Measurements from ENCODE around the gene EDRF1. TPM values are rescaled to one million over a fixed set of nuclear protein-coding genes. Genes with fewer than 3 reads are reported as not detected.

The EDRF1 gene, protein sequence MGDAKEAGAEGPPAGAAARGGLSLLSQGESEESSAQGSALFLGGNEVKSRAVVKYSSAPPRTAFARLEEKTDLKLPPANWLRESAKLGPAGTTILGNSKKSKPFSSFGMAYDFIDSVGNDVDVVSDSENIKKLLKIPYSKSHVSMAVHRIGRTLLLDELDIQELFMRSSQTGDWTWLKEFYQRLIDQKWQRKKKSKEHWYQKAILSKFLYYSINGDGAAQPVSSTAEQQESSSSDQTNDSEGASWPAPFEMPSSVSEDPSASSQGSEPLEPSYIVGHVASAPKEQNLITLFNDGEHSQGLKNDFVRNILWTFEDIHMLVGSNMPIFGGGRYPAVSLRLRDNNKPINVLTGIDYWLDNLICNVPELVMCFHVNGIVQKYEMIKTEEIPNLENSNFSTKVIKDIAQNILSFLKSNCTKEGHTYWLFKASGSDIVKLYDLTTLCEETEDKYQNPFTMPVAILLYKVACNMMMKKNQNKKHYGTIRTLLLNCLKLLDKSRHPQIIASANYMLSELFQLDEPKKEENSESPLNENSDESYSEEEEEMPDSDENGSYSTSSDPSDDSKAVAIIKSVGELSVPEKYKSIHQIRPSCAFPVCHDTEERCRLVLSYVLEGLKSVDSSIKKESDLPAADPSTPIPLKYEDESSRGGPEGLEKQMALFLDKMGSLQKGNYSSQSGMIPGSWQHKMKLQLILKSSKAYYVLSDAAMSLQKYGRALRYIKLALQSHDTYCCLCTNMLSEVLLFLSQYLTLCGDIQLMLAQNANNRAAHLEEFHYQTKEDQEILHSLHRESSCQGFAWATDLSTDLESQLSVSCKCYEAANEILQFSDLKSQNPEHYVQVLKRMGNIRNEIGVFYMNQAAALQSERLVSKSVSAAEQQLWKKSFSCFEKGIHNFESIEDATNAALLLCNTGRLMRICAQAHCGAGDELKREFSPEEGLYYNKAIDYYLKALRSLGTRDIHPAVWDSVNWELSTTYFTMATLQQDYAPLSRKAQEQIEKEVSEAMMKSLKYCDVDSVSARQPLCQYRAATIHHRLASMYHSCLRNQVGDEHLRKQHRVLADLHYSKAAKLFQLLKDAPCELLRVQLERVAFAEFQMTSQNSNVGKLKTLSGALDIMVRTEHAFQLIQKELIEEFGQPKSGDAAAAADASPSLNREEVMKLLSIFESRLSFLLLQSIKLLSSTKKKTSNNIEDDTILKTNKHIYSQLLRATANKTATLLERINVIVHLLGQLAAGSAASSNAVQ
- total RNA-seq (2014; rRNA removed; shearing (Covaris generic)) = 34.1 and 38.1 TPM in 2 replicates

GRCh38 chr10:125719173-125720001 is at the start of gene EDRF1:
EDRF1 (plus strand) TSS chr10:125719709; CDS start chr10:125719808, 99 bp downstream.
- H3K9me3 ChIP-seq (replicated peaks) = no peaks in the 10 kb centered on the region
- peak within 1 kb of the TSS; percentile 75 for H3K27ac ChIP-seq
- H3K4me1 ChIP-seq = no peaks in the 10 kb centered on the region
- H3K27me3 ChIP-seq = no peaks in the 10 kb centered on the region
- peaks cover 31% of the 10 kb centered on the region for H3K36me3 ChIP-seq
- H3K4me3 ChIP-seq = peak within 1 kb of the TSS; percentile 83
- DNase-seq = peak; percentile 99

DNA sequence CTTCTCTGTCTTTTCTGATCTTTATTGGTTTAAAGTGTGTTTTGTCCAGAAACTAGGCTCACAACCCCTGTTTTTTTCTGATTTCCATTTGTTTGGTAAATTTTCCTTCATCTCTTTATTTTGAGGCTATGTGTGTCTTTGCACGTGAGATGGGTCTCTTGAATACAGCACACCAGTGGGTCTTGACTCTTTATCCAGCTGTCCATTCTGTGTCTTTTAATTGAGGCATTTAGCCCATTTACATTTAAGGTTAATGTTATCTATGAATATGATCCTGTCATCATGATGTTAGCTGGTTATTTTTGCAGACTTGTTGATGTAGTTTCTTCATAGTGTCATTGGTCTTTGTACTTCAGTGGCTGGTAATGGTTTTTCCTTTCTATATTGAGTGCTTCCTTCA is 46.6 kb upstream of the EDRF1 start:
- H3K4me1 ChIP-seq = no peaks in the 10 kb centered on the region
- no peaks in the 10 kb centered on the region for H3K27me3 ChIP-seq
- no peak overlapping the region for H3K4me3 ChIP-seq
- H3K9me3 ChIP-seq (replicated peaks) = 0 out of 2 replicates have a peak, but pooled peaks cover 3% of the 10 kb centered on the region
- no peak for DNase-seq
- no peak overlapping the region for H3K27ac ChIP-seq
- no peaks in the 10 kb centered on the region for H3K36me3 ChIP-seq

DNA sequence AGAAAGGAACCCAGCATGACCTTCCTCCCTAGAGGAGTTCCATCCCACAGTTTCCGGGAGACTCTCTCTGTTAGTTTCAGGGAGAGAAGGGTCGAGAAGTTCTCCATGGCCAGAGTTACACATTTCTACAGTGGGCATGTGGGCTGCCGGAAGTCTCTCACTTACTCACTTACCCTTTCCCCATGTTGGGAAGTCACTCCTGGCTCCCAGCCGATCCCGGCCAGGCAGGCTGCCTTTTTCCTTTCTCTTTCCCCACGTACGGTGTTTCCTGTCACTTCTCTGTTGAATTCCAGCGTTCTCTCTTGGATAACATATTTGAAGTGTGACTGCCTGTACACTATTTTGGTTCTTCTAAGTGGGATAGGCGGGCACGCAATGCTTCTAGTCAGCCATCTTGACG is 40.1 kb upstream of the EDRF1 start:
- no peaks in the 10 kb centered on the region for H3K27me3 ChIP-seq
- peaks cover 5% of the 10 kb centered on the region for H3K4me1 ChIP-seq
- no peak for DNase-seq
- H3K4me3 ChIP-seq = no peak overlapping the region
- H3K9me3 ChIP-seq (replicated peaks) = 0 out of 2 replicates have a peak, but pooled peaks cover 3% of the 10 kb centered on the region
- H3K27ac ChIP-seq = no peak overlapping the region
- H3K36me3 ChIP-seq = no peaks in the 10 kb centered on the region

DNA sequence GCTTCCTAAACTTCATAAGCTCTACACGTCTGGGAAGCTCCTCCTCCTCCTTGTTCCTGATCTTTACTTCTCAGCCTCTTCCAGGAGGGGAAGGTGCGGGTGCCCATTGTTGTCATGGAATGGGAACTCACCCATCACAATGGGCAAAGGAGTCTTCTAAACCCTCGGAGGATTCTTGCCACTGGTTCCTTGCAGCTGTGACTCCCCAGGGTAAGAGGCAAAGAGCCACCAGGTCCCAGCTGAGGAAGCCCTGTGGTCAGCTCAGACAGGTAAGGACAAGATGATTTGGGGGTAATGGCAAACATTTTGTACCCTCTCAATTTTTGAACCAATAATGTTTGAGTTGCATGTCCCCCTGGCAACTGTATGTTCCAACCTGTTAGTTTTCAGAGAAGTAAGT is 36.4 kb upstream of the EDRF1 start, which contains the start of gene TEX36:
Gene TEX36, minus strand, starts transcription at position 101 of the 400 bp plus-strand sequence. CDS start 174 bp downstream, outside the sequence.
- Histone ChIP-seq H3K36me3 (no peaks in the 10 kb centered on the region), H3K9me3 (replicated peaks) (no peaks in the 10 kb centered on the region), H3K4me3 (no peak within 1 kb of the TSS), H3K27me3 (no peaks in the 10 kb centered on the region), H3K4me1 (peaks cover 14% of the 10 kb centered on the region), H3K27ac (no peak within 1 kb of the TSS)
- DNase-seq = no peak

DNA sequence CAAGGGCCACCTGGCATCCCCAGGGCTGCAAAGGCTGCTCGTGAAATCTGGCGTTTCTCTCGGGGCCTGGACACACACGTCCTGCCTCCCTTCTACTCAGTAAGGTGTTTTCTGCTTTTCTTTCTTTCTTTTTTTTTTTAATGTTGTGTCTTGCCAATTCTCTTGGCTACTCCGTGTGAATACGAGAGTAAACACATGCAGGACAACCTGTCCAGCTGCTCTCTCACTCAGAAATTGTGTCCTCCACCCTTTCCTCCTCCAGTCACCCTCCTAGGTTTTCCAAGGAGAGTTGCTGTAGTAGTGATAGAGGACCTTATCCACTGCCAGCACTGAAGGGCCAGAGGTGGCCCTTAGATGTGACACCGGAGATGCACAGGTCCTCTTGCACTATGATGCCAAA is 35.7 kb upstream of the EDRF1 start:
- Histone ChIP-seq H3K36me3 (no peaks in the 10 kb centered on the region), H3K4me1 (peaks cover 14% of the 10 kb centered on the region), H3K27me3 (no peaks in the 10 kb centered on the region), H3K4me3 (no peak overlapping the region), H3K27ac (no peak overlapping the region), H3K9me3 (replicated peaks) (no peaks in the 10 kb centered on the region)
- no peak for DNase-seq

DNA sequence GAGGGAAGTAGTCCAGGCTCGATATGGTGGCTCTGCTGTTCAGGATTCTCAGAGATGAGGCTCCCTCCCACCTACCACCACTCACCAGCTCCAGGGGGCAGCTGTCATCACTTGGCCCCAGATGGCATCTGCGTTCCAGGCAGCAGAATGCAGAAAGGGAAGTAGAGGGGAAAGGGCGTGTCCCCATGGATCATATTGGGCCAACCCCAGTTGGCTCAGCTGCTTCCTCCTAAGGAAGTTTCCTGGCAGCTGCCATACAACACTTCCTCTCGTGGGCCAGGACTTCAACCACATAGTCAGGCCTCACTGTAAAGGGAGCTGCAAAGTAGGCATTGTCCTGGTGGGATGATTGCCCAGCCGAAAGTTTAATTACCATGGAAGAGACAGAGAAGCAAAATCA is 34.9 kb upstream of the EDRF1 start:
- Histone ChIP-seq H3K27me3 (no peaks in the 10 kb centered on the region), H3K4me3 (no peak overlapping the region), H3K9me3 (replicated peaks) (no peaks in the 10 kb centered on the region), H3K27ac (no peak overlapping the region), H3K4me1 (peaks cover 14% of the 10 kb centered on the region), H3K36me3 (no peaks in the 10 kb centered on the region)
- peak; percentile 74 to 80 for DNase-seq

- H3K27ac ChIP-seq = no peak overlapping the region
- no peak overlapping the region for H3K4me3 ChIP-seq
- peaks cover 14% of the 10 kb centered on the region for H3K4me1 ChIP-seq
- H3K9me3 ChIP-seq (replicated peaks) = no peaks in the 10 kb centered on the region
- H3K36me3 ChIP-seq = no peaks in the 10 kb centered on the region
- DNase-seq = no peak
- no peaks in the 10 kb centered on the region for H3K27me3 ChIP-seq
Measured at GRCh38 chr10:125687507-125688185, 31.9 kb upstream of the EDRF1 start.

GRCh38 chr10:125689955-125690569 is 29.4 kb upstream of the EDRF1 start:
- no peak for DNase-seq
- Histone ChIP-seq H3K4me3 (no peak overlapping the region), H3K4me1 (peaks cover 3% of the 10 kb centered on the region), H3K27ac (no peak overlapping the region), H3K36me3 (no peaks in the 10 kb centered on the region), H3K9me3 (replicated peaks) (no peaks in the 10 kb centered on the region), H3K27me3 (no peaks in the 10 kb centered on the region)

DNA sequence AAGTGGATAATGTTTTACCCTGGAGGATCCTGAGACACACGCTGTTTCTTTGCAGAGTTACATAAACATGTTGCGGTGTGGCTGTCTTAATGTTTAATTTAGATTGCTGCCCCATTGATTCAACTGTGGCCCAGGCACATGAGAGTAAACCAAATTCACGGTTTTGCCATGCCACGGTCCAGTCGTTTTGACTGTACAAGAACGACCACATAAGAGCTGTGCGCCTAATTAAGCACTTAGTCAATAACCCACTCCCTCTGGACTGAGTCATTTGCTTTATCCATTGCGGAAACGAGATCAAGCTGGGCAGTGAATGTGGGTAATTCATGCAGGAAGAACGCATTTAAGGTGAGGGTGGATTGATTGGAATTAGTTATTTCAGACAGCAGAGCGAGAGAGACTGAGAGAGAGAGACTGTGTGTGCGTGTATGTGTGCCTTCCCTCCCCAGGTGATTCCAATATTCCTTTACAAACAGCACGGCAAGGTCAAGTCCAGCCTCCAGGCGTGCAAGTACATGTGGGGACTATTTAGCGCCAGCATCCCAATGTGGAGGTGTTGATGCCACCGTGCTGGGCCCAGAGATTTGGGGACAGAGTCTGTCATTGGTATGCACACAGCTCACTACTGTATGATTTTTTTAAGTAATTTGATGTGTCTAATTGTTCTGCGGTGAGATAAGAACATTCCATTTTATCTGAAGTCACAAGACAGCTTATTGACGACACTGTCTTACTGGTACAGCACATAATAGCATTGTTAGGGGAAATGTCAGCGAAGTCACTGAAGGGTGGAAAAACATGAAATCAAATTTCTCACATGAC is 28.1 kb upstream of the EDRF1 start:
- no peaks in the 10 kb centered on the region for H3K27me3 ChIP-seq
- 0 out of 2 replicates have a peak, but pooled peaks cover 2% of the 10 kb centered on the region for H3K4me1 ChIP-seq
- no peaks in the 10 kb centered on the region for H3K36me3 ChIP-seq
- H3K27ac ChIP-seq = no peak overlapping the region
- DNase-seq = no peak
- no peaks in the 10 kb centered on the region for H3K9me3 ChIP-seq (replicated peaks)
- H3K4me3 ChIP-seq = no peak overlapping the region

DNA sequence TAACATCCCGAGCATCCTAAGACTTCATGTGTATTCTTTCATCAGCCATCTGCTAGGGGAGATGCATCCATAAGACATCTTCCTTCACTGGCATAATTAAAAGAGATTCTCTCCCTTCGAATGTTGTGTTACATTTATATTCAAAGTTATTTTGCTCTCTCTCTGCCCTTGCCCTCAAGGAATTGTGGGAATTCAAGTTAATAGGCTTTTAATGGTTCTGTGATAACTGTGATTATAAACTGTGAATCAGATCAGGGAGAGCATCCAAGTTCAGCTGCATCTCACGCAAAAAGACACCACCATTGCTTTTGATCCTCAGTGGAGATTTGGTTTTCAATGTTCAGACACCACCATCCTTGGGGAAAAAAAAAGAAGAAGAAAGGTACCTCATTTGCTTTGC is 27.3 kb upstream of the EDRF1 start:
- Histone ChIP-seq H3K4me1 (0 out of 2 replicates have a peak, but pooled peaks cover 2% of the 10 kb centered on the region), H3K27ac (no peak overlapping the region), H3K27me3 (no peaks in the 10 kb centered on the region), H3K4me3 (no peak overlapping the region), H3K9me3 (replicated peaks) (no peaks in the 10 kb centered on the region), H3K36me3 (no peaks in the 10 kb centered on the region)
- no peak for DNase-seq

- no peak overlapping the region for H3K27ac ChIP-seq
- 0 out of 2 replicates have a peak, but pooled peaks cover under 1% of the 10 kb centered on the region for H3K4me1 ChIP-seq
- no peaks in the 10 kb centered on the region for H3K36me3 ChIP-seq
- no peak overlapping the region for H3K4me3 ChIP-seq
- DNase-seq = no peak
- no peaks in the 10 kb centered on the region for H3K9me3 ChIP-seq (replicated peaks)
- H3K27me3 ChIP-seq = no peaks in the 10 kb centered on the region
Measured at GRCh38 chr10:125692601-125693523, 26.6 kb upstream of the EDRF1 start.

GRCh38 chr10:125693524-125693847 is 26.0 kb upstream of the EDRF1 start:
- no peaks in the 10 kb centered on the region for H3K9me3 ChIP-seq (replicated peaks)
- H3K4me1 ChIP-seq = no peaks in the 10 kb centered on the region
- H3K36me3 ChIP-seq = no peaks in the 10 kb centered on the region
- no peak for DNase-seq
- H3K27ac ChIP-seq = no peak overlapping the region
- H3K4me3 ChIP-seq = no peak overlapping the region
- H3K27me3 ChIP-seq = no peaks in the 10 kb centered on the region

Measured in SJCRH30 (cell line).